ENCODE data around the gene KLHL15.
"Not testable (repeated sequence)": the region's sequence is repeated elsewhere in the genome, so short reads cannot be mapped to it uniquely, and the experiment has no call there.

The KLHL15 gene, protein sequence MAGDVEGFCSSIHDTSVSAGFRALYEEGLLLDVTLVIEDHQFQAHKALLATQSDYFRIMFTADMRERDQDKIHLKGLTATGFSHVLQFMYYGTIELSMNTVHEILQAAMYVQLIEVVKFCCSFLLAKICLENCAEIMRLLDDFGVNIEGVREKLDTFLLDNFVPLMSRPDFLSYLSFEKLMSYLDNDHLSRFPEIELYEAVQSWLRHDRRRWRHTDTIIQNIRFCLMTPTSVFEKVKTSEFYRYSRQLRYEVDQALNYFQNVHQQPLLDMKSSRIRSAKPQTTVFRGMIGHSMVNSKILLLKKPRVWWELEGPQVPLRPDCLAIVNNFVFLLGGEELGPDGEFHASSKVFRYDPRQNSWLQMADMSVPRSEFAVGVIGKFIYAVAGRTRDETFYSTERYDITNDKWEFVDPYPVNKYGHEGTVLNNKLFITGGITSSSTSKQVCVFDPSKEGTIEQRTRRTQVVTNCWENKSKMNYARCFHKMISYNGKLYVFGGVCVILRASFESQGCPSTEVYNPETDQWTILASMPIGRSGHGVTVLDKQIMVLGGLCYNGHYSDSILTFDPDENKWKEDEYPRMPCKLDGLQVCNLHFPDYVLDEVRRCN

DNA sequence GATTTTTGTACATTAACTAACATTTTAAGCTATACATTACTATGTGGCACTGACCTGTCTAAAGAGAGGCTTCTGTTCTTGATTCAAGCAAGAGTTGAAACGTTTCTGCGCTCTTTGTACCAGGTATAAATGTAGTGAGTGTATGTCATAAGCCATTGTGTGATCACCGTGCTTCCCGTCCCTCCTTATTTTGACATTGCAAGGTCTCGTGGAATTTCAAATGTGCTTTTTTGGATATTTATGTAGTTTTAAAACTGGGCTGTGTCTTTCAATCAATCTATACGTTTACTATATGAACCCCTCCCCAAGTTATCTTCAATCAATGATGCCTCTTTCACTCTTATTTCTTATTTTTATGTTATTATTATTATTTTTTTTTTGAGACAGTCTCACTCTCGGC lies at the start of gene KLHL15:
TSS of gene KLHL15 (minus strand) at position 101 of the 400 bp plus-strand sequence. CDS start 20,493 bp downstream, outside the sequence.
- DNase-seq (ENCODE audit: low spot score): no peak
- TF ChIP-seq, protein P1, sequence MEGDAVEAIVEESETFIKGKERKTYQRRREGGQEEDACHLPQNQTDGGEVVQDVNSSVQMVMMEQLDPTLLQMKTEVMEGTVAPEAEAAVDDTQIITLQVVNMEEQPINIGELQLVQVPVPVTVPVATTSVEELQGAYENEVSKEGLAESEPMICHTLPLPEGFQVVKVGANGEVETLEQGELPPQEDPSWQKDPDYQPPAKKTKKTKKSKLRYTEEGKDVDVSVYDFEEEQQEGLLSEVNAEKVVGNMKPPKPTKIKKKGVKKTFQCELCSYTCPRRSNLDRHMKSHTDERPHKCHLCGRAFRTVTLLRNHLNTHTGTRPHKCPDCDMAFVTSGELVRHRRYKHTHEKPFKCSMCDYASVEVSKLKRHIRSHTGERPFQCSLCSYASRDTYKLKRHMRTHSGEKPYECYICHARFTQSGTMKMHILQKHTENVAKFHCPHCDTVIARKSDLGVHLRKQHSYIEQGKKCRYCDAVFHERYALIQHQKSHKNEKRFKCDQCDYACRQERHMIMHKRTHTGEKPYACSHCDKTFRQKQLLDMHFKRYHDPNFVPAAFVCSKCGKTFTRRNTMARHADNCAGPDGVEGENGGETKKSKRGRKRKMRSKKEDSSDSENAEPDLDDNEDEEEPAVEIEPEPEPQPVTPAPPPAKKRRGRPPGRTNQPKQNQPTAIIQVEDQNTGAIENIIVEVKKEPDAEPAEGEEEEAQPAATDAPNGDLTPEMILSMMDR (IDR thresholded peaks at IDR 0.05; ENCODE audit: extremely low read depth, missing control alignments): no peak

DNA sequence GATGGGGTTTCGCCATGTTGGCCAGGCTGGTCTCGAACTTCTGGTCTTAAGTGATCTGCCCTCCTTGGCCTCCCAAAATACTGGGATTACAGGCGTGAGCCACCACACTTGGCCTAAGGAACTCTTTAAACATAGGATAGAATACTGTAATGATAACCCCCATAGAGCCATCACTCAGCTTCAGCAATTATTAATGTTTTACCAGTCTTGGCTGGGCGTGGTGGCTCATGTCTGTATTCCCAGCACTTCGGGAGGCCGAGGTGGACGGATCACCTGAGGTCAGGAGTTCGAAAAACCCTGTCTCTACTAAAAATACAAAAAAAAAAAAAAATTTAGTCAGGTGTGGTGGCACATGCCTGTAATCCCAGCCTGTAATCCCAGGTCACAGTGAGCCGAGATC lies 42.9 kb upstream of the KLHL15 start:
- DNase-seq (ENCODE audit: low spot score): no peak
- TF ChIP-seq, protein P1 (IDR thresholded peaks at IDR 0.05; ENCODE audit: extremely low read depth, missing control alignments): no peak

DNA sequence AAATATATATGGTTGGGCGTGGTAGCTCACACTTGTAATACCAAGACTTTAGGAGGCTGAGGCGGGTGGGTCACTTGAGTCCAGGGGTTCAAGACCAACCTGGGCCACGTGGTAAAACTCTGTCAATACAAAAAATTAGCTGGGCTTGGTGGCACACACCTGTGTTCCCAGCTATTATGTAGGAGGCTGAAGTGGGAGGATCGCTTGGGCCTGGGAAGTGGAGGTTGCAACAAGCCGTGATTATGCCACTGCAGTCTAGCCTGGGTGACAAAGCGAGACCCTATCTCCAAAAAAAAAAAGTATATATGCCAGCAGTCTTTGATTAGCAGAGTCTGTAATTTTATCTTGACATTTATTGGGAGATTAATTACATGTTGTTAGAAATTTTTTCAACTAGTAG lies 36.5 kb upstream of the KLHL15 start:
- DNase-seq (ENCODE audit: low spot score): no peak

DNA sequence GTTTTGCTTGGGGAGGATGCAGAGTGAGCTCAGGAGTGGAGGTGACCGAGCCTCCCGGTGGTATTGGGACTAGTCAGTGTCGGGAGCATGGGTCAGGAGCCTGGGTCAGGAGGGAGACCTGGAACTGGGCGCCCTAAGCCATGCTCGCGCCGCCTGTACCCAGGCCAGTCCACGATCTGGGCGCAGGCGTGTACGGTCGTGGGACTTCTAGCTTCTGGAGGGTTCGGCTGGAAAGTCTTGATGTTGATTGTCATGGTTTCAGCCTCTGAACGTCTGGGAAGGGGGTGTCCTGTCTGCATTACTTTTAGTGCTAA lies 28.0 kb upstream of the KLHL15 start:
- TF ChIP-seq, protein P1 (IDR thresholded peaks at IDR 0.05; ENCODE audit: extremely low read depth, missing control alignments): no peak
- no peak for DNase-seq (ENCODE audit: low spot score)

More for the DNA sequence above, 36.5 kb upstream of the KLHL15 start:
- TF ChIP-seq, protein P1 (IDR thresholded peaks at IDR 0.05; ENCODE audit: extremely low read depth, missing control alignments): no peak

DNA sequence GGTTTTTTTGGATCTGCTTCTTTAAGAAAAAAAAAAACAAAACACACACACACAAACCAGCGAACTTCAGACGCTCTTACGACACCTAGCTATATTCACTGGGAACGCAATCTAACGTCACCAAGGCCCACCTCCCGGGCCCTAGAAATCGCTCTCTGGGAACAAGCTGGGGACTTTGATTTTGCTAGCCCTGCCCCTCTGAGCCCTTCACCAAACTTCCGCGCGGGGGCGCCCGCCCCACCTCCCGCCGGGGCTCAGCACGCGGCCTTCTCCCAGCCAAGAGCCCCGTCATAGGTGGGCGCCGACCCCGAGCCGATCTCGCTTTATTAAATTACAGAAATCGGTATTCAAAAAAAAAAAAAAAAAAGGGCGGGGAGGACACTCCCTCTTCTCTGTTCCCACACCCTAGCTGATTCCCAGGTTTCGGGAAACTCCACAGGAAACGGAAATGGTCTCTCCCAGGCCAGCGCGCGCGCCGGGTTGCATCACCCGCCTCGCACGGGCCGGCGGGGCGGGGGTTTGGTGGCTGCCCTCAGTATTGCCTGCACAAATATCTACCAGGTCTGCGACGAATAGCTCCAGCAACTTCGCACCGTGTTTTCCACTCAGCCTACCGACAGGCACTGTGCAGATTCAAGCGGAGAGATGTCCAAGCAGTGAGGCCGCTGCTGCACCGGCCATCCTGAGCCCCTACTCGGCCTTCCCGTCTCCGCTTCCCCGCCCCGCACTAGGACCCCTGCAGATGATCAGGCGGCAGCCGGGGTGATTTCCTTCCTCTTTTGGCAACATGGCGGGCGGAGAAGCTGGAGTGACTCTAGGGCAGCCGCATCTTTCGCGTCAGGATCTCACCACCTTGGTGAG lies 27.4 kb upstream of the KLHL15 start, which contains the start of gene EIF2S3:
TSS of gene EIF2S3 (plus strand) at position 775 of the 861 bp plus-strand sequence. CDS start at position 788, 13 bp downstream.
- TF ChIP-seq, protein P1 (IDR thresholded peaks at IDR 0.05; ENCODE audit: extremely low read depth, missing control alignments): peak; percentile 20
- peak; percentile 85 for DNase-seq (ENCODE audit: low spot score)

DNA sequence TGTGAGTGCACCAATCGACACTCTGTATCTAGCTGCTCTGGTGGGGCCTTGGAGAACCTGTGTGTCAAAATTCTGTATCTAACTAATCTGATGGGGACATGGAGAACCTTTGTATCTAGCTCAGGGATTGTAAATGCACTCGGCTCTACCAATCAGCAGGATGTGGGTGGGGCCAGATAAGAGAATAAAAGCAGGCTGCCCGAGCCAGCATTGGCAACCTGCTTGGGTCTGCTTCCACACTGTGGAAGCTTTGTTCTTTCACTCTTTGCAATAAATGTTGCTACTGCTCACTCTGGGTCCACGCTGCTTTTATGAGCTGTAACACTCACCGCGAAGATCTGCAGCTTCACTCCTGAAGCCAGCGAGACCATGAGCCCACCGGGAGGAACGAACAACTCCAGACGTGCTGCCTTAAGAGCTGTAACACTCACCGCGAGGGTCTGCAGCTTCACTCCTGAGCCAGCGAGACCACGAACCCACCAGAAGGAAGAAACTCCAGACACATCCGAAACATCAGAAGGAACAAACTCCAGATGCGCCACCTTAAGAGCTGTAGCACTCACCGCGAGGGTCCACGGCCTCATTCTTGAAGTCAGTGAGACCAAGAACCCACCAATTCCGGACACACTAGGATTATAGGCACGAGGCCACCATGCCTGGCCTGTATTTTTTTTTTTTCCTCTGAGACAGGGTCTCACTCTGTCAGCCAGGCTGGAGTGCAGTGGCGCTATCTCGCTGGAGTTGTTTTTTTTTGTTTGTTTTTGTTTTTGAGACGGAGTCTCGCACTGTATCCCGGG lies 23.7 kb upstream of the KLHL15 start:
- not testable (repeated sequence) for DNase-seq (ENCODE audit: low spot score)

DNA sequence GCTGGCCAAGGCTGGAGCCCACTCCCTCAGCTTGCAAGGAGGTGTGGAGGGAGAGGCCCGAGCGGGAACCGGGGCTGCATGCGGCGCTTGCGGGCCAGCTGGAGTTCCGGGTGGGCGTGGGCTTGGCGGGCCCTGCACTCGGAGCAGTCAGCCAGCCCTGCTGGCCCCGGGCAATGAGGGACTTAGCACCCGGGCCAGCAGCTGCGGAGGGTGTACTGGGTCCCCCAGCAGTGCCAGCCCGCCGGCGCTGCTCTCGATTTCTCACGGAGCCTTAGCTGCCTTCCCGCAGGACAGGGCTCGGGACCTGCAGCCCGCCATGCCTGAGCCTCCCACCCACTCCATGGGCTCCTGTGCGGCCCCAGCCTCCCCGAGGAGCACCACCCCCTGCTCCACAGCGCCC lies 22.7 kb upstream of the KLHL15 start:
- DNase-seq (ENCODE audit: low spot score): not testable (repeated sequence)

DNA sequence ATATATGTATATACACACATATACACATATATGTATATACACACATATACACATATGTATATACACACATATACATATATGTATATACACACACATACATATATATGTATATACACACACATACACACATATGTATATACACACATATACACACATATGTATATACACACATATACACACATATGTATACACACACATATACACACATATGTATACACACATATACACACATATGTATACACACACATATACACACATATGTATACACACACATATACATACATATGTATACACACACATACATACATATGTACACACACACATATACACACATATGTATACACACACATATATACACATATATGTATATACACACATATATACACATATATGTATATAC lies 19.1 kb upstream of the KLHL15 start:
- not testable (repeated sequence) for DNase-seq (ENCODE audit: low spot score)
